Measurements from ENCODE around the gene INO80. TPM values are rescaled to one million over a fixed set of nuclear protein-coding genes. Genes with fewer than 3 reads are reported as not detected.
A peak's percentile ranks its signal among the peaks of the same experiment; 100 is the strongest.

INO80 gene
- total RNA-seq, 1 experiment from 2014 or later = 38.4 TPM

DNA sequence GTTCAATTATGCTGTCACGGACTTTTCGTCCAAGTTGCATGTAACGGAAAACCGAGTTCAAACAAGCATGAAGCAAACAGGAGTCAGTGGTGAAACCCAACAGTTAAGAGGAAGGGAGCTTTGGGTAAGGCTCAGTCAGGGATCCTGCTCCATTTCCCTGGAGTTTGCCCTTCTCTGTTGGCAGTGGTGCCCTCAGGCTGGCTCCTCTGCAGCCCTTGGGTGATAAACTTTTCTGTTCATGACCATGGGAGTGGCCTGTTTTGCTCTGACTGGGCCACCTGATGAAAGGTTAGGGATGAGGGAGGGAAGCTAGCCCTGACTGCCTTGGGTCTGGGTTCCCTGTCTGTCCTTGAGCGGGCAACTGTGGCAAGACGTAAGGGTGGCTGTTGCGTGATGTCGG is 146.7 kb downstream of the INO80 start:
- no peaks in the 10 kb centered on the region for H4K20me1 ChIP-seq (ENCODE audit: low read length)
- TF ChIP-seq EZH2phosphoT487 (IDR thresholded peaks at IDR 0.05; ENCODE audit: borderline replicate concordance, low read length) (no peak), EZH2 (IDR thresholded peaks at IDR 0.05; ENCODE audit: low read length, unreplicated experiment) (no peak)
- TF ChIP-seq, protein P1, sequence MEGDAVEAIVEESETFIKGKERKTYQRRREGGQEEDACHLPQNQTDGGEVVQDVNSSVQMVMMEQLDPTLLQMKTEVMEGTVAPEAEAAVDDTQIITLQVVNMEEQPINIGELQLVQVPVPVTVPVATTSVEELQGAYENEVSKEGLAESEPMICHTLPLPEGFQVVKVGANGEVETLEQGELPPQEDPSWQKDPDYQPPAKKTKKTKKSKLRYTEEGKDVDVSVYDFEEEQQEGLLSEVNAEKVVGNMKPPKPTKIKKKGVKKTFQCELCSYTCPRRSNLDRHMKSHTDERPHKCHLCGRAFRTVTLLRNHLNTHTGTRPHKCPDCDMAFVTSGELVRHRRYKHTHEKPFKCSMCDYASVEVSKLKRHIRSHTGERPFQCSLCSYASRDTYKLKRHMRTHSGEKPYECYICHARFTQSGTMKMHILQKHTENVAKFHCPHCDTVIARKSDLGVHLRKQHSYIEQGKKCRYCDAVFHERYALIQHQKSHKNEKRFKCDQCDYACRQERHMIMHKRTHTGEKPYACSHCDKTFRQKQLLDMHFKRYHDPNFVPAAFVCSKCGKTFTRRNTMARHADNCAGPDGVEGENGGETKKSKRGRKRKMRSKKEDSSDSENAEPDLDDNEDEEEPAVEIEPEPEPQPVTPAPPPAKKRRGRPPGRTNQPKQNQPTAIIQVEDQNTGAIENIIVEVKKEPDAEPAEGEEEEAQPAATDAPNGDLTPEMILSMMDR (conservative IDR thresholded peaks at IDR 0.05; ENCODE audit: low read depth, low read length) = no peak
- no peak for ATAC-seq
- H3F3A ChIP-seq (ENCODE audit: low read length, unreplicated experiment) = peaks cover 9% of the 10 kb centered on the region
- no peaks in the 10 kb centered on the region for H3K9me2 ChIP-seq (replicated peaks; ENCODE audit: low read length)
- peaks cover 38% of the 10 kb centered on the region for H3K4me1 ChIP-seq (ENCODE audit: insufficient read depth, low read length)
- H3K9me3 ChIP-seq (ENCODE audit: low read length) = no peaks in the 10 kb centered on the region
- no peaks in the 10 kb centered on the region for H3K27me3 ChIP-seq (ENCODE audit: low read length)
- no peak overlapping the region for H3K9ac ChIP-seq (ENCODE audit: low read length)
- no peak overlapping the region for H3K4me2 ChIP-seq (ENCODE audit: low read length)
- ChIA-PET CTCF (no interaction called here), POLR2A (ENCODE audit: unreplicated experiment) (no interaction called here)
- H3K36me3 ChIP-seq (ENCODE audit: low read depth, low read length) = no peaks in the 10 kb centered on the region; the same call in 1 of the 2 replicates
- no peaks in the 10 kb centered on the region for H3K79me2 ChIP-seq (ENCODE audit: low read length)
- H3K27ac ChIP-seq (ENCODE audit: low read length) = no peak overlapping the region
- no peak overlapping the region for H3K4me3 ChIP-seq (ENCODE audit: low read length)
- intact Hi-C loops (cut with micrococcal nuclease) = no loop called here
- no TSS peak for BruUV-seq (replicated peaks)
- no peak overlapping the region for H2AFZ ChIP-seq (ENCODE audit: low read length)
- DNase-seq = no peak

DNA sequence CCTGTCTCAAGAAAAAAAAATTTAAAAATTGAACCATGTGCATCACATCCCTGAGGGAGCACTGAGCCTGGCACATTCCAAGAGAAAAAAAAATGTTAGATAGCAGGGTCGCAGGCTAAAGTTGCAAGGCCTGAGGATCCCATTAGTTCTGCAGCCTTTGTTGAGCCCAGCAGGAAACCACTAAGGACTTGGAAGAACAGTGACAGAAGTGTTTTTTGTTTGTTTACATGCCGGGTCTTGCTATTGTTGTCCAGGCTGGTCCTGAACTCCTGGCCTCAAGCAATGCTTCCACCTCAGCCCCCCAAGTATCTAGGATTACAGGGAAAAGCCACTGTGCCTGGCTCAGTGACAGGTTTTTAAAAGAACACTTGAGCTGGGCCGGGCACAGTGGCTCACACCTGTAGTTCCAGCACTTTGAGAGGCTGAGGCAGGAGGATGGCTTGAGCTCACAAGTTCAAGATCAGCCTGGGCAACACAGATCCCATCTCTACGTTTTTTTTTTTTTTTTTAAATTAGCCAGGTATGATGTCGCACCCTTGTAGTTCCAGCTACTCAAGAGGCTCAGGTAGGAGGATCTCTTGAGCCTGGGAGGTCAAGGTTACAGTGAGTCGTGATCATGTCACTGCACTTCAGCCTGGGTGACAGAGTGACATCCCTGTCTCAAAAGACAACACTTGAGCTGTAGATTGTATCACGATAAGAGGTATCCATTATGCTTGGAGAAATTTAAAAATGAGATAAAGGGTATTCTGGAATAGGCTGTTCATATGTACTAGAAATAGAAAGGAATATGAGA is 147.6 kb downstream of the INO80 start:
- Histone ChIP-seq H3K4me2 (ENCODE audit: low read length) (no peak overlapping the region), H3K4me3 (ENCODE audit: low read length) (no peak overlapping the region), H3K9me3 (ENCODE audit: low read length) (no peaks in the 10 kb centered on the region), H4K20me1 (ENCODE audit: low read length) (no peaks in the 10 kb centered on the region), H3K27ac (ENCODE audit: low read length) (no peak overlapping the region), H3K9me2 (replicated peaks; ENCODE audit: low read length) (no peaks in the 10 kb centered on the region), H3K27me3 (ENCODE audit: low read length) (no peaks in the 10 kb centered on the region), H3K79me2 (ENCODE audit: low read length) (no peaks in the 10 kb centered on the region), H3K36me3 (ENCODE audit: low read depth, low read length) (no peaks in the 10 kb centered on the region), H3K4me1 (ENCODE audit: insufficient read depth, low read length) (peaks cover 35% of the 10 kb centered on the region), H2AFZ (ENCODE audit: low read length) (no peak overlapping the region), H3F3A (ENCODE audit: low read length, unreplicated experiment) (peaks cover 9% of the 10 kb centered on the region), H3K9ac (ENCODE audit: low read length) (no peak overlapping the region)
- ATAC-seq (no peak), DNase-seq (peak; percentile 56)
- TF ChIP-seq, protein P1 (conservative IDR thresholded peaks at IDR 0.05; ENCODE audit: low read depth, low read length) = no peak
- TF ChIP-seq EZH2 (IDR thresholded peaks at IDR 0.05; ENCODE audit: low read length, unreplicated experiment) (no peak), EZH2phosphoT487 (IDR thresholded peaks at IDR 0.05; ENCODE audit: borderline replicate concordance, low read length) (no peak)
- no TSS peak for BruUV-seq (replicated peaks)
- CTCF ChIA-PET = interaction anchor here (0.6 kb wide), 1 partner anchor 38 kb away, joined by 6 read pairs; no protein-coding TSS in a partner anchor
- intact Hi-C loops (cut with micrococcal nuclease) = no loop called here
- POLR2A ChIA-PET (ENCODE audit: unreplicated experiment) = no interaction called here

DNA sequence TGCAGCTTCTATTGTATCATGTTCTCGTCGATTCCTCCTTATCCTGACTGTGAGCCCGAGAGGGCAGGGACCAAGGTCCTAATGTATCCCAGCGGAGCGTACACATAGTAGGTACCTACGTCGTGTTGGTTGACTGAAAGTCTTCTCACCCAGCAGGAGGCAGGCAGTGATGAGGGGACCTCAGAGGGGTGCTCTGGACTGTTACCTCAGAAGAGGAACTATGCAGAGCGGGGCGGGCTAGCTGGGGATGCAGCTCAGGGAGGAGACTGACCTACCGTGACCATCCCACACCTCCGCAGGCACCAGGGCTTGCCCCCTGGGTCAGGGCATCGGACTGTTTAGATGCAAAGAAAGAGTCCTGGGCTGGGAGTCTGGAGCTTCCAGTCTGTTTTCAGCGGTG is 151.4 kb downstream of the INO80 start:
- Histone ChIP-seq H3K9me3 (ENCODE audit: low read length) (no peaks in the 10 kb centered on the region), H2AFZ (ENCODE audit: low read length) (no peak overlapping the region), H3K79me2 (ENCODE audit: low read length) (no peaks in the 10 kb centered on the region), H3K27ac (ENCODE audit: low read length) (no peak overlapping the region), H3K36me3 (ENCODE audit: low read depth, low read length) (no peaks in the 10 kb centered on the region), H3K27me3 (ENCODE audit: low read length) (no peaks in the 10 kb centered on the region), H3K4me3 (ENCODE audit: low read length) (no peak overlapping the region), H3K4me1 (ENCODE audit: insufficient read depth, low read length) (peaks cover 23% of the 10 kb centered on the region), H3K9me2 (replicated peaks; ENCODE audit: low read length) (no peaks in the 10 kb centered on the region), H3K9ac (ENCODE audit: low read length) (no peak overlapping the region), H4K20me1 (ENCODE audit: low read length) (no peaks in the 10 kb centered on the region), H3F3A (ENCODE audit: low read length, unreplicated experiment) (no peaks in the 10 kb centered on the region), H3K4me2 (ENCODE audit: low read length) (no peak overlapping the region)
- DNase-seq (no peak), ATAC-seq (no peak)
- CTCF ChIA-PET = interaction anchor here (0.7 to 2.1 kb wide), 2 partner anchors 19 to 23 kb away, joined by 3 to 5 read pairs; no protein-coding TSS in a partner anchor
- intact Hi-C loops (cut with micrococcal nuclease) = no loop called here
- POLR2A ChIA-PET (ENCODE audit: unreplicated experiment) = interaction anchor here (1.3 kb wide), 1 partner anchor 11 kb away, joined by 4 read pairs; the partner anchor contains the start of gene CHAC1
- TF ChIP-seq, protein P1 (conservative IDR thresholded peaks at IDR 0.05; ENCODE audit: low read depth, low read length) = no peak
- TF ChIP-seq EZH2phosphoT487 (IDR thresholded peaks at IDR 0.05; ENCODE audit: borderline replicate concordance, low read length) (no peak), EZH2 (IDR thresholded peaks at IDR 0.05; ENCODE audit: low read length, unreplicated experiment) (no peak)
- no TSS peak for BruUV-seq (replicated peaks)
